Heart left ventricle (tissue), 13 donors: Measurements from ENCODE around the gene WASF1.

Experiments
- CTCF ChIP-seq, 12 donors: fragments of 200-600 bp; sonication (generic) in 4 of 12; IDR thresholded peaks; one replicate each; pipeline versions ENCODE4 v1.5.0 to v1.8.0; 2018 to 2022; ENCODE audit warnings: antibody characterized with exemption in 12 of 12, mild to moderate bottlenecking in 5 of 12
- POLR2A ChIP-seq, 2 donors: fragments of 450-650 bp; IDR thresholded peaks; one replicate each; pipeline ENCODE4 v1.6.1; 2017; ENCODE audit warnings: antibody characterized with exemption in 2 of 2, mild to moderate bottlenecking in 2 of 2, moderate library complexity in 2 of 2
- donor health status: ischemic (EF 13 %, LVEDD 7.1; RV severe dilation, severe dysfunction).
- donor health status: DM: no; HTN: yes; CAD: no.
- donor health status: DM: no; HTN: no; CAD: no.
- donor health status: ischemic (EF 25% LVEDD 6.9; RV normal size, moderate dysfunction).
- donor health status: ischemic (EF 25% LVEDD 5.7; RV mildly dilated, moderate dysfunction).
- donor health status: ischemic (EF 35%, LVEDD 5.7; RV mildly dilated, moderate dysfunction).
- donor health status: nonischemic (EF 11% LVEDD 7.7; RV severe dilation, severe dysfunction).
- donor health status: DM: yes; HTN: yes; CAD: no.
- donor health status: PGD.
- donor health status: ischemic (EF 29% LVEDD 5.4; RV normal size, mild dysfunction).
- donor health status: nonischemic (EF 23%, LVEDD 6.1; RV moderate dilation, normal function).

- TF ChIP-seq CTCF (IDR thresholded peaks at IDR 0.05): no peak
- TF ChIP-seq POLR2A (IDR thresholded peaks at IDR 0.05): no peak
Measured at GRCh38 chr6:110207652-110208051, 28.2 kb upstream of the WASF1 start.
